SIG-M5 treated with dmso at 0.1 percent for 504 hours (cell line): Measurements from ENCODE around the gene TAS1R2.
"Not testable (repeated sequence)": the region's sequence is repeated elsewhere in the genome, so short reads cannot be mapped to it uniquely, and the experiment has no call there.

Experiments used
- DNase-seq: peaks from one replicate; lab custom pipeline; 2025; ENCODE audit not compliant: unreplicated experiment; lab: John Stamatoyannopoulos, UW

TAS1R2 gene

GRCh38 chr1:18884419-18884717 lies 24.9 kb upstream of the TAS1R2 start:
- DNase-seq: no peak

GRCh38 chr1:18883636-18884418 lies 24.4 kb upstream of the TAS1R2 start:
- peak; percentile 38 for DNase-seq

GRCh38 chr1:18883079-18883478 lies 23.6 kb upstream of the TAS1R2 start:
- no peak for DNase-seq

- no peak for DNase-seq
Observed at GRCh38 chr1:18882486-18882885, 23.0 kb upstream of the TAS1R2 start.

- no peak for DNase-seq
Observed at GRCh38 chr1:18881642-18882431, 22.4 kb upstream of the TAS1R2 start.

- DNase-seq: no peak
Observed at GRCh38 chr1:18881164-18881563, 21.7 kb upstream of the TAS1R2 start.

GRCh38 chr1:18880585-18880984 lies 21.1 kb upstream of the TAS1R2 start:
- no peak for DNase-seq

- no peak for DNase-seq
Observed at GRCh38 chr1:18879791-18880309, 20.4 kb upstream of the TAS1R2 start.

- no peak for DNase-seq
Observed at GRCh38 chr1:18879215-18879790, 19.8 kb upstream of the TAS1R2 start.

- DNase-seq: no peak
Observed at GRCh38 chr1:18878538-18879214, 19.2 kb upstream of the TAS1R2 start.

GRCh38 chr1:18877282-18877681 lies 17.8 kb upstream of the TAS1R2 start:
- no peak for DNase-seq

GRCh38 chr1:18876210-18876609 lies 16.8 kb upstream of the TAS1R2 start:
- DNase-seq: no peak

- DNase-seq: no peak
Observed at GRCh38 chr1:18875796-18876128, 16.3 kb upstream of the TAS1R2 start.

GRCh38 chr1:18875107-18875795 lies 15.8 kb upstream of the TAS1R2 start:
- peak; percentile 33 for DNase-seq

- no peak for DNase-seq
Observed at GRCh38 chr1:18874600-18874999, 15.1 kb upstream of the TAS1R2 start.

- DNase-seq: no peak
Observed at GRCh38 chr1:18874036-18874435, 14.6 kb upstream of the TAS1R2 start.

GRCh38 chr1:18872071-18872611 lies 12.7 kb upstream of the TAS1R2 start:
- no peak for DNase-seq

- DNase-seq: no peak
Observed at GRCh38 chr1:18871401-18872070, 12.1 kb upstream of the TAS1R2 start.

GRCh38 chr1:18870957-18871356 lies 11.5 kb upstream of the TAS1R2 start:
- DNase-seq: no peak

- not testable (repeated sequence) for DNase-seq
Observed at GRCh38 chr1:18870595-18870865, 11.1 kb upstream of the TAS1R2 start.
